Endothelial cell of umbilical vein (primary cell): ENCODE data around the gene ARHGAP32. TPM values are rescaled to one million over a fixed set of nuclear protein-coding genes. Genes with fewer than 3 reads are reported as not detected.
A peak's percentile ranks its signal among the peaks of the same experiment; 100 is the strongest.

ENCODE experiments used
- BruUV-seq: library from RNA; stranded (reverse); fragments of 400-500 nt; replicated peaks from 2 replicates; lab custom pipeline; 2021; lab: Mats Ljungman, UMichigan
- CTCF ChIA-PET: fragments of 300-600, 350-600 bp; sonication (Branson Sonifier 250); formaldehyde crosslinking; loops from one replicate; lab custom pipeline; 2021; ENCODE audit warnings: antibody characterized with exemption, inconsistent platforms; lab: Charles Lee
- POLR2A ChIA-PET: fragments of 300-600, 350-600 bp; sonication (Branson Sonifier 250); formaldehyde crosslinking; loops from one replicate; lab custom pipeline; 2021; ENCODE audit warnings: antibody characterized with exemption, inconsistent platforms; lab: Charles Lee
- DNase-seq: peaks from one replicate; pipeline ENCODE4 v3.0.0-alpha.2; 2011; ENCODE audit warnings: low read depth, low spot score
- FAIRE-seq: peaks from 2 replicates; lab custom pipeline; 2011; peaks lifted over from hg19 to GRCh38; lab: Jason Lieb, UNC
- H2AFZ ChIP-seq: 2 replicates; pipeline ENCODE4 v1.6.0; 2012; ENCODE audit warnings: low read depth, low read length, control low read depth, inconsistent platforms
- H3K27ac ChIP-seq: 2 replicates; pipeline ENCODE4 v1.5.1; 2011; ENCODE audit warnings: low read depth, mild to moderate bottlenecking, control low read depth, low read length, moderate library complexity; ENCODE audit not compliant: insufficient read depth
- H3K27me3 ChIP-seq, 2 experiments: 2 replicates each; pipeline versions ENCODE4 v1.6.0 to v1.6.1; 2011; ENCODE audit warnings: low read length in 2 of 2, mixed read lengths in 1 of 2; ENCODE audit not compliant: control insufficient read depth in 2 of 2, insufficient read depth in 2 of 2
- H3K36me3 ChIP-seq, 2 experiments: 2 replicates in 1 of 2; 3 replicates in 1 of 2; pipeline ENCODE4 v1.5.1; 2011; ENCODE audit warnings: low read length in 2 of 2, mild to moderate bottlenecking in 1 of 2, moderate library complexity in 1 of 2; ENCODE audit not compliant: control insufficient read depth in 2 of 2, insufficient read depth in 2 of 2; ENCODE audit errors: extremely low read depth in 1 of 2
- H3K4me1 ChIP-seq: 3 replicates; pipeline ENCODE4 v1.5.1; 2011; ENCODE audit warnings: mild to moderate bottlenecking, low read length; ENCODE audit not compliant: control insufficient read depth, insufficient read depth; ENCODE audit errors: extremely low read depth
- H3K4me2 ChIP-seq: 2 replicates; pipeline ENCODE4 v1.6.1; 2011; ENCODE audit warnings: low read length, control low read depth, mixed read lengths; ENCODE audit not compliant: insufficient read depth
- H3K4me3 ChIP-seq, 3 experiments: fragments of 200-600 bp in 1 of 3; sonication (generic), shearing (Covaris generic) in 1 of 3; replicated peaks in 1 of 3; 2 replicates each; pipeline ENCODE4 v1.5.1; 2011 to 2016; ENCODE audit warnings: control low read depth in 3 of 3, low read length in 3 of 3, mild to moderate bottlenecking in 2 of 3, inconsistent platforms in 1 of 3, low read depth in 1 of 3, moderate library complexity in 1 of 3; ENCODE audit not compliant: insufficient read depth in 1 of 3
- H3K79me2 ChIP-seq: 2 replicates; pipeline ENCODE4 v1.6.0; 2012; ENCODE audit warnings: low read length, inconsistent platforms; ENCODE audit not compliant: control insufficient read depth, insufficient read depth
- H3K9ac ChIP-seq: replicated peaks from 2 replicates; pipeline ENCODE3; 2011; ENCODE audit warnings: low read length, control low read depth; ENCODE audit not compliant: insufficient read depth; ENCODE audit errors: extremely low read depth
- H3K9me1 ChIP-seq: replicated peaks from 3 replicates; pipeline ENCODE4 v1.6.0; 2011; ENCODE audit warnings: mild to moderate bottlenecking, low read length; ENCODE audit not compliant: control insufficient read depth, insufficient read depth; ENCODE audit errors: extremely low read depth
- H3K9me3 ChIP-seq: replicated peaks from 2 replicates; pipeline ENCODE4 v1.5.1; 2012; ENCODE audit warnings: low read length, inconsistent platforms; ENCODE audit not compliant: control insufficient read depth, insufficient read depth
- H4K20me1 ChIP-seq: replicated peaks from 2 replicates; pipeline ENCODE3; 2011; ENCODE audit warnings: mild to moderate bottlenecking, low read length; ENCODE audit not compliant: control insufficient read depth, insufficient read depth; ENCODE audit errors: extremely low read depth
- EZH2 ChIP-seq: IDR thresholded peaks from 2 replicates; pipeline ENCODE4 v1.6.1; 2012; ENCODE audit warnings: borderline replicate concordance, low read depth, mild to moderate bottlenecking, moderate library complexity, low read length, inconsistent platforms; ENCODE audit not compliant: severe bottlenecking
- FOS ChIP-seq: IDR thresholded peaks from 2 replicates; pipeline ENCODE4 v1.6.1; 2011; ENCODE audit warnings: mild to moderate bottlenecking, low read length, moderate library complexity, borderline replicate concordance; ENCODE audit not compliant: insufficient read depth
- GATA2 ChIP-seq: IDR thresholded peaks from 2 replicates; pipeline ENCODE4 v1.7.0; 2011; ENCODE audit warnings: low read depth, mild to moderate bottlenecking, moderate library complexity, mixed read lengths, low read length; ENCODE audit not compliant: insufficient read length, insufficient read depth
- JUN ChIP-seq: IDR thresholded peaks from 2 replicates; pipeline ENCODE4 v1.6.1; 2011; ENCODE audit warnings: borderline replicate concordance, low read depth; ENCODE audit not compliant: insufficient read length, insufficient read depth
- MYC ChIP-seq: IDR thresholded peaks from one replicate; pipeline ENCODE4 v1.6.1; 2011; ENCODE audit warnings: mild to moderate bottlenecking, low read depth, low read length
- POLR2A ChIP-seq: IDR thresholded peaks from 2 replicates; pipeline ENCODE4 v1.6.1; 2012; ENCODE audit warnings: low read depth, mild to moderate bottlenecking, control low read depth, low read length
- POLR2AphosphoS5 ChIP-seq: IDR thresholded peaks from 2 replicates; pipeline ENCODE4 v1.6.1; 2012; ENCODE audit warnings: low read depth, mild to moderate bottlenecking, control low read depth, low read length, moderate library complexity; ENCODE audit not compliant: insufficient read depth
- dilution Hi-C: fragments of 300-500 bp; cut with MboI; formaldehyde crosslinking; loops from one replicate; pipeline ENCODE4 v1.15.0; 2019; ENCODE audit warnings: low sequenced_read_pairs; ENCODE audit not compliant: extremely low pct_ligation_motif_present
- intact Hi-C: fragments of 100-400 bp; cut with micrococcal nuclease; formaldehyde crosslinking; loops from one replicate; pipeline ENCODE4 v1.10.0; 2022
- polyA plus RNA-seq, 4 experiments: library from polyadenylated mRNA; depleted of rRNA in 3 of 4; stranded (reverse) in 3 of 4; unstranded in 1 of 4; fragments of >200 nt; gene quantifications; 2 replicates each; pipeline versions ENCODE4 v1.2.1 to v1.2.3, GENCODE V29; 2011 to 2012; ENCODE audit warnings: missing spikeins in 1 of 4
- total RNA-seq: library from RNA; stranded (reverse); gene quantifications from 2 replicates; pipeline ENCODE4 v1.2.3, GENCODE V29; 2021
- TF ChIP-seq, protein P1 (sequence below), 2 donors: IDR thresholded peaks; 1 replicate in 1 of 2; 2 replicates in 1 of 2; pipeline ENCODE4 v1.5.1; 2011; ENCODE audit warnings: low read length in 2 of 2, mild to moderate bottlenecking in 2 of 2, moderate library complexity in 2 of 2, control low read depth in 1 of 2, inconsistent platforms in 1 of 2, low read depth in 1 of 2; ENCODE audit not compliant: insufficient read depth in 1 of 2; ENCODE audit errors: extremely low read depth in 1 of 2
- TF ChIP-seq, protein P2 (sequence below): IDR thresholded peaks from 2 replicates; pipeline ENCODE4 v1.6.1; 2011; ENCODE audit not compliant: insufficient read depth, insufficient read length

ARHGAP32 gene
- total and polyA plus RNA-seq, 2 donors (not counting 3 experiments of a cell fraction or from before 2014, with no cell fraction given) = 3.4 to 9.1 TPM

DNA sequence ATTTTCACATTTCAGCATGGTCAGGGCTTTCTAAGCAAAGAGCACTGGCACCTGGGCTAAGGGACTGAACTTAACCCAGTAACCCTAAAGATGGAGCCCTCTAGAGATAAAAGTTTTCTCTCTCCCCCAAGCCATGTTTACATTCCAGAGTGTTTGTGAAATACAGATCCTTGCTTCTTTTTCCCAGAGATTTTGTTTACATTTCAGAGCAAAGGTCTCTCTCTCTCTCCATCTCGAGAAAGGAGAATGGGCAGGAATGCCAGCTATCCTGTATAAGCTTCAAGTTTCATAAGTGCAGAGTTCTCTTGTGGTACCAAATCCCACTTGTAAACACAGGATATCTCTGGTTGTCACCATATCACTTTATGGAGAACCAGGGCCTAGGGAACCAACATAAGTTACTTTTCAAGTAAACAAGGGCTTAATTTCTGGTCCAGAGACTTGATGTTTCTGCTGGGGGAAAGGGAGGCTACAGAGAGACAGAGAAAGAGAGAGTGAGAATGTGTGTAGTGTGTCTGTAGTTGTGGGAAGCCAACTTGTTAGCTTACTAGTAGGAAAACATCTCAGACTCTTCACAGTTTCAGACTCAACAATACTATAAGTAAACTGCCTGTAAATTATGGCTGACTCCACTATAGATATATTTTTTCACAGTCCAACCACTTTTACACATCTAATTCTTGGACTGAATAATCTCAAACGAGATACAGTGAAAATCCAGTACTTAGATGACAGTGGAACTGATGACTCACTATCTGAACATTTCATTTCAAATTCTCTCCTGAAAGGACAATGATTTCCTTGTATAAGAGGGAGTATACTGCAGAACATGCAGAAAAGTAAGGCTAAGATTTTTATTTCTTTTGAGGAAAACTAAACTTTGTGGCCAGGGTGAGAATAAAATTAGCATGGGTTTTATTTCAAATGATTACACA lies 76.2 kb downstream of the ARHGAP32 start:
- H3K9me3 ChIP-seq = no peaks in the 10 kb centered on the region
- no peaks in the 10 kb centered on the region for H3K27me3 ChIP-seq
- H3K4me2 ChIP-seq = no peak overlapping the region
- dilution Hi-C loops = no loop called here
- TF ChIP-seq FOS (peak; percentile 47), POLR2A (no peak), GATA2 (no peak), JUN (peak; percentile 15), POLR2AphosphoS5 (no peak), EZH2 (no peak), MYC (no peak)
- TF ChIP-seq, protein P1, sequence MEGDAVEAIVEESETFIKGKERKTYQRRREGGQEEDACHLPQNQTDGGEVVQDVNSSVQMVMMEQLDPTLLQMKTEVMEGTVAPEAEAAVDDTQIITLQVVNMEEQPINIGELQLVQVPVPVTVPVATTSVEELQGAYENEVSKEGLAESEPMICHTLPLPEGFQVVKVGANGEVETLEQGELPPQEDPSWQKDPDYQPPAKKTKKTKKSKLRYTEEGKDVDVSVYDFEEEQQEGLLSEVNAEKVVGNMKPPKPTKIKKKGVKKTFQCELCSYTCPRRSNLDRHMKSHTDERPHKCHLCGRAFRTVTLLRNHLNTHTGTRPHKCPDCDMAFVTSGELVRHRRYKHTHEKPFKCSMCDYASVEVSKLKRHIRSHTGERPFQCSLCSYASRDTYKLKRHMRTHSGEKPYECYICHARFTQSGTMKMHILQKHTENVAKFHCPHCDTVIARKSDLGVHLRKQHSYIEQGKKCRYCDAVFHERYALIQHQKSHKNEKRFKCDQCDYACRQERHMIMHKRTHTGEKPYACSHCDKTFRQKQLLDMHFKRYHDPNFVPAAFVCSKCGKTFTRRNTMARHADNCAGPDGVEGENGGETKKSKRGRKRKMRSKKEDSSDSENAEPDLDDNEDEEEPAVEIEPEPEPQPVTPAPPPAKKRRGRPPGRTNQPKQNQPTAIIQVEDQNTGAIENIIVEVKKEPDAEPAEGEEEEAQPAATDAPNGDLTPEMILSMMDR (IDR thresholded peaks at IDR 0.05; ENCODE audit: extremely low read depth in 1 of 2, insufficient read depth in 1 of 2, low read depth in 1 of 2, low read length in 2 of 2) = no peak
- TF ChIP-seq, protein P2, sequence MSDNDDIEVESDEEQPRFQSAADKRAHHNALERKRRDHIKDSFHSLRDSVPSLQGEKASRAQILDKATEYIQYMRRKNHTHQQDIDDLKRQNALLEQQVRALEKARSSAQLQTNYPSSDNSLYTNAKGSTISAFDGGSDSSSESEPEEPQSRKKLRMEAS = no peak
- H3K4me1 ChIP-seq = no peaks in the 10 kb centered on the region
- H3K36me3 ChIP-seq = no peaks in the 10 kb centered on the region
- no peaks in the 10 kb centered on the region for H3K79me2 ChIP-seq
- no peak overlapping the region for H3K27ac ChIP-seq
- H4K20me1 ChIP-seq = no peaks in the 10 kb centered on the region
- intact Hi-C loops = loop anchor here (2.0 to 5.0 kb wide), 3 partner anchors 116 to 231 kb away; no protein-coding TSS in a partner anchor
- POLR2A ChIA-PET = no interaction called here
- no peak overlapping the region for H3K9ac ChIP-seq
- H3K9me1 ChIP-seq = no peaks in the 10 kb centered on the region
- no TSS peak for BruUV-seq
- peak; percentile 2 for DNase-seq
- CTCF ChIA-PET = interaction anchor here (0.9 to 1.8 kb wide), 3 partner anchors 216 to 634 kb away, joined by 3 to 16 read pairs (median 4); no protein-coding TSS in a partner anchor
- no peak overlapping the region for H2AFZ ChIP-seq
- FAIRE-seq = no peak
- H3K4me3 ChIP-seq = no peak overlapping the region
